HG03066 (cell line): ENCODE data around the gene STH.
"Not testable (repeated sequence)": the region's sequence is repeated elsewhere in the genome, so short reads cannot be mapped to it uniquely, and the experiment has no call there.

Experiments
- ATAC-seq: cut with Tn5 transposase; IDR thresholded peaks from one replicate; pipeline ENCODE4 v1.9.1; 2021; ENCODE audit warnings: low read depth; ENCODE audit not compliant: unreplicated experiment

The STH gene, protein sequence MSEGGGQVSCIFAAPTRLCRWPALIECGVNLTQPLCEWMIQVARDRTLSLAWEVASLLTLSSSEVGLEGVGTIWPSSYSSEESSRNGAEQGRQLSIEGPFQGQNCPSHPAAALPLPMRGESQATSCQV

DNA sequence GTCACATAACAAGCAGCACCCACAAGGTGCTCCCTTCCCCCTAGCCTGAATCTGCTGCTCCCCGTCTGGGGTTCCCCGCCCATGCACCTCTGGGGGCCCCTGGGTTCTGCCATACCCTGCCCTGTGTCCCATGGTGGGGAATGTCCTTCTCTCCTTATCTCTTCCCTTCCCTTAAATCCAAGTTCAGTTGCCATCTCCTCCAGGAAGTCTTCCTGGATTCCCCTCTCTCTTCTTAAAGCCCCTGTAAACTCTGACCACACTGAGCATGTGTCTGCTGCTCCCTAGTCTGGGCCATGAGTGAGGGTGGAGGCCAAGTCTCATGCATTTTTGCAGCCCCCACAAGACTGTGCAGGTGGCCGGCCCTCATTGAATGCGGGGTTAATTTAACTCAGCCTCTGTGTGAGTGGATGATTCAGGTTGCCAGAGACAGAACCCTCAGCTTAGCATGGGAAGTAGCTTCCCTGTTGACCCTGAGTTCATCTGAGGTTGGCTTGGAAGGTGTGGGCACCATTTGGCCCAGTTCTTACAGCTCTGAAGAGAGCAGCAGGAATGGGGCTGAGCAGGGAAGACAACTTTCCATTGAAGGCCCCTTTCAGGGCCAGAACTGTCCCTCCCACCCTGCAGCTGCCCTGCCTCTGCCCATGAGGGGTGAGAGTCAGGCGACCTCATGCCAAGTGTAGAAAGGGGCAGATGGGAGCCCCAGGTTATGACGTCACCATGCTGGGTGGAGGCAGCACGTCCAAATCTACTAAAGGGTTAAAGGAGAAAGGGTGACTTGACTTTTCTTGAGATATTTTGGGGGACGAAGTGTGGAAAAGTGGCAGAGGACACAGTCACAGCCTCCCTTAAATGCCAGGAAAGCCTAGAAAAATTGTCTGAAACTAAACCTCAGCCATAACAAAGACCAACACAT lies at the start of gene STH:
TSS of gene STH (plus strand) at position 264 of the 913 bp plus-strand sequence. CDS start at position 294, 30 bp downstream.
- ATAC-seq: no peak

DNA sequence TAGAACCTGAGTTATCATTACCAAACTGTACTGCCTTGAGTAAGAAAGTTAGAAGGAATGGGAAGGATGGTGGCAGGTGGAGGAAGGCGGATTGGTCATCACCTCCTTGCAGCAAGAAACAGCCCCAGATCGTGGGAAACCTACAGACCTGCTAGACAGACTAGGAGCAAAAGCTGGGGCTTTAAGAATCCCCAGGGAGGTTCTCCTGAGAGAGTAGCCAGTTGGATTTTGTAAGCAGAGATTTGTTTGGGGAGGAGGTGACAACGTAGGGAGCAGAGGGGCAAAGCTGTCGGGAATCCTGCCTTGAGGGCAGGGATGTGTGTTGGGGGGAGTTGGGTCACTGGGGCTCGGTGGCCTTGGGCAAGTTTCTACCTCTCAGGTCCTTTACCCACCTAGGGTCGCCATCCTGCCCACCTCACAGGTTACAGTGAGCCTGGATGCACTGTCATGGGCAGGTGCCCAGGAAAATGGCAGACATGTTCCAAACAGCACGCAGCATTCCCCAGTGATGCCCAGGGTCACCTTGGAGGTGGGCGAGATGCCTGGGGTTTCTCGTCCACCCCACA lies 49.2 kb upstream of the STH start:
- no peak for ATAC-seq

DNA sequence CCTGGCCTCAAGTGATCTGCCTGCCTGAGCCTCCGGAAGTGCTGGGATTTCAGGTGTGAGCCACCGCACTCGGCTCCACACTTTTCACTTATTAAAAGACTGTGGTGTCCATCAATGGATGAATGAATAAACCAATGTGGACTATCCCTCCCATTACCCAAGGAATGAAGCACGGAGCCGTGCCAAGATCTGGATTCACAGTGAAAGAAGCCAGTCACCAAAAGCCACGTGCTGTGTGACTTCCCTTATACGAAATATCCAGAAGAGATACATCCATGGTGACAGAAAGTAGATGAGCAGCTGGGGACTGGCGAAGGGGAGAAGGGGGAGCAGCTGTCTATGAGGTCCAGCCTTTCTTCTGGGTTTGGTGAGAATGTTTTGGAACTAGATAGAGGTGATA lies 48.2 kb upstream of the STH start:
- no peak for ATAC-seq

DNA sequence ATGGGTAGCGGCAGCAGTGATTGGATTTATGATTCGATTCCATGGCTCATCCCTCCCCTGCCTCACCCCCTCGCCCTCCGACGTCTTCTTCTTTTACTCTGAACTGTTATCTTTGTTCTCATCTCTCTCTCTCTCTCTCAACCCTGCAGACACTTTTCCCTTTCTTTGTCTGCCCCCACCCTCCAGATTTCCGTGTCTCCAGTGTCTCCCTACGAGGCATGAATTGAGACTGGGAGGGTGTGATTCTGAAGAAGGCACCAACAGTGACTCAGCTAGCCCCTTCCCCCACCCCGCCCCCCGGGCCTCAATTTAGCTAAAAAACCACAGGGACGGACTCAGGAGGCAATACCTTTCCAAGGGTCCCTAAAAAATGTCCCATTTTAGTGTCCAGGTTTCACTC lies 47.6 kb upstream of the STH start:
- ATAC-seq: no peak

DNA sequence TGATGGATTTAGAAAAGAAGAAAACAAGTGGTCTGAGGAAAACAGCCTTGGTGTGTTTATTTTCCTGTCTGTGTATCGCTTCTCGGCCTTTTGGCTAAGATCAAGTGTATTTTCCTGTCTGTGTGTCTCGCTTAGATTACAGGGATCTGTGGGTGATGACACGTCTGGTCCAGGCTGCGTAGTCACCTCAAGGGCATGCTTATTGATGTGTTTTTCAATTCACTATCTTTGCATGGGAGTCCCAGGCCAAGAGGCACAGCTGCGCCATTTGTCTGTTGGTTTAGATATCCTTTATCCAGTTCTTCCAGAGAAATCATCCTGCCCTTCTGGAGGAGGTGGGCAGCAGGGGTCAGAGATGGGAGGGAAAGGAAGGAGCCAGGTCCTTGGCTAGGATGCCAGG lies 47.1 kb upstream of the STH start:
- ATAC-seq: no peak

DNA sequence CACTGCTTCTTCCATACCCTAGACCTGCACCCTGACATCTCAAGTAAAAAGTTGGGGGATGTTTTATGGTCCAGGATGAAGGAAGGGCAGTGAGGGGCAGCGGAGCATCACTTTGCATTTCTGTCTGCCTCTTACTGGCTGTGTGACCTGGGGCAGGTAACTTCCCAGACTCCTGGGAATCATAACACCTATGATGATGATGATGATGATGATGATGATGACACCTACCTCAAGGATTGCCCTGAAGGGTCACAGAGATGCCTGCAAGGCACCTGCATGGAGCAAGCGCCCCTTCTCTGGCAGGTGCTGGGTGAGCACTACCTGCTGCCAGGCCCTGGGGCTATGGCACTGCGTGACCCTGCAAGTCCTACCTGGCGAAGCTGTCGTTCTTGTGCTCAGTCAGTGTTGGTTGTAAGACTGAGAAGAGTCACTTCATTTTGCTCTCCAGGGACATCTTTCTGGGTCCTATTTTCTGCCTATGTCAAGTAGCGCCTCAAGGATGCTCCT lies 46.2 kb upstream of the STH start:
- ATAC-seq: no peak

DNA sequence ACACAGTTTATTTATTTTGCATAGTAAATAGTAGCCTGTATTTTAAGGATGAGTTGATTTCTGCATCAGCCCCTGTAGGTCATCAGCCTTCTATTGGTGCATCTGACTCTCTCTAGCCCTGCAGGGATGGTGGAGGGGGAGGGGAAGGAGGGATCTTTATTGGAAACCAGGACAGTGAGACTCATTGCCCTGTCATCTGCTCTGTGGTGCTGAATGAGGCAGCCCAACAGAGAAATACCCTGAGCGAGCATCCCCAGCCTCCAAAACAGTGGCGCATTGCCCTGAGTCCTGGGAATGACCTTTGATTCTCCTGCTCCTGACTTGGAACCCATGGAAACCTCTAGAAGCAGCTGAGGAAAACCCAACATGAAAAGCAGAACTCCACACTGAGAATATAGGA lies 45.5 kb upstream of the STH start:
- no peak for ATAC-seq

DNA sequence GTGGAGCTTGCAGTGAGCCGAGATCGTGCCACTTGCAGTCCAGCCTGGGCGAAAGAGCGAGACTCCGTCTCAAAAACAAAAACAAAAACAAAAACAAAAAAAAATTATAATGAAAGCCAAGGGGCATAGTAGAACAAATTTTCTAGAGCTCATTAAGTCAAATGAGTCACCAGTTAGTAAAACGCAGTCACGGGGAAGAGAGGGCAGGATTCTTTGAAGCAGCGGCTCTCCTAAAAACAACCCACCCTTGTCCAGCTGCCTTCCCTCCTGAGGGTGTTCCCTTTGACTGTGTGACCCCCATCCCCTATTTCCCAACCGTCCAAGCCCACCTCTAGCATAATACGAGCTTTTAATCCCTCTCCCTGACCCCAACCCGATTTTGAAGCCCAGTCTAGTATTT lies 44.1 kb upstream of the STH start:
- no peak for ATAC-seq

DNA sequence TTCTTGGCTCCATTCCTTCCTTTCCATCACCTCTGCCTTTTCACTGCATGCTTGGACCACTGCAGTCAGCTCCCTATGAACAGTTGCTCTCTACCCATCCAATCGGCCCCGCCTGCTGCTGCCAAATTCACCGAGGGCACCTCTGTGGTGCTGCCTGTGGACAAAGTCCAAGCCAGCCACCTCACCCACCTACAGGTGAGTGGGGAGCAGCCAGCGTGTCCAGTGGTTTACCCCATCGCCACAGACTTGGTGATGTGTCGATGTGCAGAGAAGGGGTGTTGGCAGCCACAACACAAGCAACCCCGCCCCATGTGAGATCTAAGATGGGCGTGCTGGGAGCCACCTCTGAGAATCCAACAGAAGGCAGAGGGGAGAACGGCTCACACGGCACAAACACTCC lies 43.7 kb upstream of the STH start:
- ATAC-seq: no peak

DNA sequence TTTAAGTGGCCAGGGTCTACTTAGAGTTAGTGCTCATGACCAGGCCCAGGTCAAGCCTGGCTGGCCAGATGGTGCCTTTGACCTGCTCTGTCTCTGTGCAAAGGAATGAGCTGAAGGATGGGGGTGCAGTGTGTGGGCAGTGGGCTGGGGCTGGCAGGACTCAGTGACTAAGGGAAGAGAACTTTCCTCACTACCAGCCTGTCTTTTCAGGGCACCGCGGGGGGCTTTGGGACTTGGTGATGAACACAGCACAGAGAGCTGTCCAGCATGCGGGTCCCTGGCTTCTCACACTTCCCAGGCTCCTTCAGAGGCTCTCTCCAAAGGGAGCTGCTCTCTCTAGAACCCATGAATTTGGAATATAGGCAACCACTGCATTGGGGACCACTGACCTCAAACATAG lies 43.0 kb upstream of the STH start:
- no peak for ATAC-seq

DNA sequence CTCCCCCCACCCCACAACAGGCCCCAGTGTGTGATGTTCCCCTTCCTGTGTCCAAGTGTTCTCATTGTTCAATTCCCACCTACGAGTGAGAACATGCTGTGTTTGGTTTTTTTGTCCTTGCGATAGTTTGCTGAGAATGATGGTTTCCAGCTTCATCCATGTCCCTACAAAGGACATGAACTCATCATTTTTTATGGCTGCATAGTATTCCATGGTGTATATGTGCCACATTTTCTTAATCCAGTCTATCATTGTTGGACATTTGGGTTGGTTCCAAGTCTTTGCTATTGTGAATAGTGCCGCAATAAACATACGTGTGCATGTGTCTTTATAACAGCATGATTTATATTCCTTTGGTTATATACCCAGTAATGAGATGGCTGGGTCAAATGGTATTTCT lies 42.3 kb upstream of the STH start:
- ATAC-seq: not testable (repeated sequence)

DNA sequence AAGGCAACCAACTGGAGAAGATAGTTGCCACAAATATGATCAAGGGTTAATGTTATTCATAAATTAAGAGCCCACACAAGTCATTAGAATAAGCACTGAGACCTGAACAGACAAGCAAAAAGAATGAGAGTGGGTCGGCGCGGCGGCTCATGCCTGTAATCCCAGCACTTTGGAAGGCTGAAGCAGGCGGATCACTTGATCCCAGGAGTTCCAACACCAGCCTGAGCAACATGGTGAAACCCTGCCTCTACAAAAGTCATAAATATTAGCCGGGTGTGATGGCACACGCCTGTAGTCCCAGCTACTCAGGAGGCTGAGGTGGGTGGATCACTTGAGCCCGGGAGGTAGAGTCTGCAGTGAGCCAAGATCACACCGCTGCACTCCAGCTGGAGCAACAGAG lies 40.7 kb upstream of the STH start:
- ATAC-seq: no peak

DNA sequence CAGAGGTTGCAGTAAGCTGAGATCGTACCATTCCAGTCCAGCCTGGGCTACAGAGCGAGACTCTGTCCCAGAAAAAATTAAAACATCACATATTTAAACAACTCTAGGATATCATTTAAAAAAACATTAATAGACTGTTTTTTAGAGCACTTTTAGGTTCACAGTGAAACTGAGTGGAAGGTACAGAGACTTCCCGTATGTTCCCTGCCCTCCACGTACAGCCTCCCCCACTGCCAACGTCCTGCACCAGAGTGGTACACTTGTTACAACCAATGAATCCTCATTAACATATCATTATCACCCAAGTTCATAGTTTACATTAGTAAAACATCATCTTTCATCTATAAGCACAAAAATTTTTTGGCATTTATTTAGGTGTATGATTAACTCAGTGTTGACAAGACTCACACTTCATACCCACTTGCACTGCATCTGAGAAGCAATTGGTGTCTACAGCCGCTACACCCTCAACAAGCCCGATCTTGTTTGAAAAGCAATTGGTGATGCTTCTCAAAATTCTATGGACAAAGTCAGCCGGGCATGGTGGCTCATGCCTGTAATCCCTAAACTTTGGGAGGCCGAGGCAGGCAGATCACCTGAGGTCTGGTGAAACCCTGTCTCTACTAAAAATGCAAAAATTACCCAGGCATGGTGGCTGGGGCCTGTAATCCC lies 39.9 kb upstream of the STH start:
- ATAC-seq: no peak

DNA sequence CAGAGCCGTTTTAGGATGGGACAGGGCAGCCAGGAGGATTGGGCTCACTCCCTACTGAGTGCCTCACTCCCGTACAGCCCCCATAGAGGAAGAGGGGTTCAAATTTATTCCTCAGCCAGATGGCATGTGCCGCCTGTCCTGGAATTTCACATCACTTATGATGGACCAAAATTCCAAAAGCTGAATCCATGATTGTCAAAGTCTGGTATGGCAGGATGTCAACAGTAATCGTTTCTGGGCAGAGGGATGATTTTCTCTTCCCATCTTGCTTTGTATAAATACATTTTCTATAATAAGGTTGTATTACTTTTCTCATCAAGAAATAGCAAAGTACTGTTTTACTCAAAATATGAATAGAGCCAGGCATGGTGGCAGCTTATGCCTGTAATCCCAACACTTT lies 38.7 kb upstream of the STH start:
- ATAC-seq: no peak

DNA sequence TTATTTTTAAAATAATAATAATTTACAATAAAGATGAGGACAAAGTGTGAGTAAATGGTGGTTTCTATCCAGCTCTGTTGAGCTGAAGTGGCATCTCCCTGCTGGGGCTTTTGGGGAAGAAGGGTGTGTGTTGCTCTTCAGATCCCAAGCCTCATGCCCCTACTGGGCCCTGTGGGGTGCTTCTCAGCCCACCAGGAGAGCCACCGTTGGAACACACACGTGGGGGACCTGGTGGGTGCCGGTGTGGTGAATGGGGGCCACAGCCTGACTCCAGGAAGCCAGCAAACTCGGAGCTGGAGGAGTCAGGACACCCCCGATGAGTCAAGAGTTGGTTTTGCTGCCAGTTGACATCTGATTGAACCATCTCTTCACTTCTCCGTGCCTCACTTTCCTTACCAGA lies 37.8 kb upstream of the STH start:
- no peak for ATAC-seq

DNA sequence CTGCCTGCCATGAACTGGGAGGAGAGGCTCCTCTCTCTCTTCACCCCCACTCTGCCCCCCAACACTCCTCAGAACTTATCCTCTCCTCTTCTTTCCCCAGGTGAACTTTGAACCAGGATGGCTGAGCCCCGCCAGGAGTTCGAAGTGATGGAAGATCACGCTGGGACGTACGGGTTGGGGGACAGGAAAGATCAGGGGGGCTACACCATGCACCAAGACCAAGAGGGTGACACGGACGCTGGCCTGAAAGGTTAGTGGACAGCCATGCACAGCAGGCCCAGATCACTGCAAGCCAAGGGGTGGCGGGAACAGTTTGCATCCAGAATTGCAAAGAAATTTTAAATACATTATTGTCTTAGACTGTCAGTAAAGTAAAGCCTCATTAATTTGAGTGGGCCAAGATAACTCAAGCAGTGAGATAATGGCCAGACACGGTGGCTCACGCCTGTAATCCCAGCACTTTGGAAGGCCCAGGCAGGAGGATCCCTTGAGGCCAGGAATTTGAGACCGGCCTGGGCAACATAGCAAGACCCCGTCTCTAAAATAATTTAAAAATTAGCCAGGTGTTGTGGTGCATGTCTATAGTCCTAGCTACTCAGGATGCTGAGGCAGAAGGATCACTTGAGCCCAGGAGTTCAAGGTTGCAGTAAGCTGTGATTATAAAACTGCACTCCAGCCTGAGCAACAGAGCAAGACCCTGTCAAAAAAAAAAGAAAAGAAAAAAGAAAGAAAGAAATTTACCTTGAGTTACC lies 36.7 kb upstream of the STH start:
- ATAC-seq: no peak

DNA sequence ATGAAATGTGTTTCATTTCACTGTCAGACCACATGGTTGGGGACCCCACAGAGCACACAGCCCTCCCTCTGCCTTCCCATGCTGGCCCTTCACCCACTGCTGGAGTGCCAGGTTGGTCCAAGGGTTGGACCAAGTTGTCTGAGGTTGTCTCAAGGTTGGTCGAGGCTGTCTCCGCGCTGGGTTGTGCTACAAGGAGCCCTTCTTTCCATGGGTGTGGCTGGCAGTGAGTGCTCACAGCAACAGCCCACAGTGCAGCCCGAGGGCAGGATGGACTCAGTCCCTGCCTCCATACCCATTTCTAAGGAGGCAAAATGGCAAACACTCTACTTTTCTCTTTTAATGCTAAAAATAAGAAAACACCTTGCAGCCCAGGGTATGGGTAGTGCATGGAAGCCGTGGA lies 35.8 kb upstream of the STH start:
- no peak for ATAC-seq

DNA sequence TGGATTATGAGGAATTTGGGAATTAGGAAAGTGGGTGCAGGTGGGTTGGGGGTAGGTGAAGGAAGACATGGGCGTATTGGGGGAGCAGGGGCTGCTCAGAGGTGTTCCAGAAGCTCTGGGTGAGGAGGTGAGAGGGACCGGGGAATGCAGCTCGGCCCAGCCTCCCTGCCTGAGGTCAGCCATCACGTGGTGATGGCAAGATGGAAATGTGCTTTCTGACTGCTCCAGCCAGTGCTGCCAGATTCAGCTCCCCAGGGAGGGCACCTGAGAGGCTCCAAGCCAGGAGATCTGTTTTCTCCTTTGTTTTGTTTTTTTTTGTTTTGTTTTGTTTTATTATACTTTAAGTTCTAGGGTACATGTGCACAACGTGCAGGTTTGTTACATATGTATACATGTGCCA lies 35.2 kb upstream of the STH start:
- ATAC-seq: no peak

DNA sequence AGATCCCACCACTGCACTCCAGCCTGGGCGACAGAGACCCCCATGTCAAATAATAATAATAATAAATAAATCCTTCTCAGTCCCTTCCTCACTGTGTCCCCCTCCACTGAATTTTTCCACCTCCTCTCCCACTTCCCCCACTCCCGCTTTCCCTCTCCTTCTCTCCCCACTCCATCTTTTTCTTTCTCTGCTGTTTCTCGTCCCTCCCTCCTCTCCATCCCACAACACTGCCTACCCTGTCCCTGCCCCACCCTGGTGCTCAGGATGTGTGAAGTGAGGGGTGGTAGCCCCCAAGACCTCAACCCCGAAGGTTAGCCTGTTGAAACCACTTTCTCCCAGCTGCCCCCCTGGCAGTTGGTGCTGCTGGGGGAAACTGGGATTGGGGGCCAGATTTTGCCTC lies 34.4 kb upstream of the STH start:
- ATAC-seq: no peak

DNA sequence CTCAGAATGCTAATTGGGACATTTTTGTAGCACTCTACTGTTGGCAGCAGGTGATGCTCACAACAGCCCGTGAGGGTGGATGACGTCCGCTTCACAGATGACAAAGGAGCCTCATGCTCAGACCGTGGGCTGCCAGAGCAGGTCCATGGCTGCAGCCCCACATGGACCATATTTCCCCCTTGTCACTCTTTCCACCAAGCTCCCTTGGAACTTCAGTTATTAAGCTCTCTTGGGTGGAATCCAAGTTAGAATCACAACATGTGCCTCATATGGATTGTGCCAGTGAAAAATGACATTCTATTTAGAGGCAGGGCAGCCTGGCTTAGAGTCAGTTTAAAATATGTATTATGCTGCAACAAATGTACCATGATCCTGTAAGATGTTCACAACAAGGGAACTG lies 33.2 kb upstream of the STH start:
- no peak for ATAC-seq
